Right lobe of liver (tissue), 6 donors: ENCODE measurements around the gene NEURL4. TPM values are rescaled to one million over a fixed set of nuclear protein-coding genes. Genes with fewer than 3 reads are reported as not detected.

Experiments used
- ATAC-seq, 4 donors: fragments of 200-7000 bp; cut with Tn5 transposase; one replicate each; pipeline ENCODE4 v1.9.1; 2020; ENCODE audit warnings: mild to moderate bottlenecking in 4 of 4, moderate library complexity in 4 of 4
- DNase-seq, 3 donors: peaks; one replicate each; pipeline ENCODE4 v3.0.0-alpha.2; 2020
- H3K27ac ChIP-seq, 3 donors: fragments of 200-600 bp; one replicate each; pipeline ENCODE4 v1.8.0; 2022
- H3K27me3 ChIP-seq, 2 donors: fragments of 200-600 bp; one replicate each; pipeline ENCODE4 v1.8.0; 2022
- H3K36me3 ChIP-seq, 4 donors: fragments of 200-600 bp; sonication (generic) in 1 of 4; one replicate each; pipeline versions ENCODE4 v1.5.1 to v1.8.0; 2017 to 2022; ENCODE audit warnings: control low read depth in 1 of 4
- H3K4me1 ChIP-seq, 4 donors: fragments of 200-600 bp; sonication (generic) in 1 of 4; one replicate each; pipeline versions ENCODE4 v1.5.1 to v1.8.0; 2017 to 2022; ENCODE audit warnings: control low read depth in 1 of 4
- H3K4me3 ChIP-seq, 3 donors: fragments of 200-600 bp; one replicate each; pipeline ENCODE4 v1.8.0; 2022
- H3K9me3 ChIP-seq, 4 donors: fragments of 200-600 bp; sonication (generic) in 1 of 4; one replicate each; pipeline versions ENCODE4 v1.5.1 to v1.8.0; 2017 to 2022; ENCODE audit warnings: control low read depth in 1 of 4
- CTCF ChIP-seq, 4 donors: fragments of 200-600 bp in 3 of 4; fragments of 450-650 bp in 1 of 4; IDR thresholded peaks; one replicate each; pipeline versions ENCODE4 v1.5.1 to v1.8.0; 2016 to 2022; ENCODE audit warnings: antibody characterized with exemption in 4 of 4, mild to moderate bottlenecking in 2 of 4
- POLR2A ChIP-seq: fragments of 450-650 bp; IDR thresholded peaks from one replicate; pipeline ENCODE4 v1.6.1; 2017; ENCODE audit warnings: antibody characterized with exemption, mild to moderate bottlenecking
- WGBS: methylation state at CpG from one replicate; pipeline ENCODE4 v1.1.6; 2018; ENCODE audit warnings: low coverage, low lambda C conversion rate; ENCODE audit not compliant: insufficient coverage; ENCODE audit errors: missing lambda C conversion rate; 5-methylcytosine and 5-hydroxymethylcytosine counted together
- intact Hi-C, 2 donors: fragments of 100-400 bp; cut with DNase I; formaldehyde crosslinking; loops; one replicate each; pipeline versions ENCODE4 v1.11.2 to v1.14.1; 2022
- total RNA-seq, 6 experiments: library from RNA; depleted of rRNA in 2 of 6; stranded (reverse); fragments of >200 nt in 2 of 6; fragmentation: NEBNext Ultra II Directional in 3 of 6; extraction: Animal tissue kit (Norgen Biotek cat#: 25700) in 3 of 6; gene quantifications; one replicate each; pipeline versions ENCODE4 v1.1.0 to v1.2.4, GENCODE V29; 2016 to 2023
- donor health status: DM: no; HTN: yes; CAD: no.
- donor health status: DM: no; HTN: no; CAD: no.
- donor health status: DM: no; HTN: no; CAD: no.
- donor health status: DM: no; HTN: yes; CAD: no.
- donor health status: DM: no; HTN: yes; CAD: no.

NEURL4 gene
- total RNA-seq, 6 experiments from 2014 or later, result 4.2 to 22.1 (median 10.8) TPM

DNA sequence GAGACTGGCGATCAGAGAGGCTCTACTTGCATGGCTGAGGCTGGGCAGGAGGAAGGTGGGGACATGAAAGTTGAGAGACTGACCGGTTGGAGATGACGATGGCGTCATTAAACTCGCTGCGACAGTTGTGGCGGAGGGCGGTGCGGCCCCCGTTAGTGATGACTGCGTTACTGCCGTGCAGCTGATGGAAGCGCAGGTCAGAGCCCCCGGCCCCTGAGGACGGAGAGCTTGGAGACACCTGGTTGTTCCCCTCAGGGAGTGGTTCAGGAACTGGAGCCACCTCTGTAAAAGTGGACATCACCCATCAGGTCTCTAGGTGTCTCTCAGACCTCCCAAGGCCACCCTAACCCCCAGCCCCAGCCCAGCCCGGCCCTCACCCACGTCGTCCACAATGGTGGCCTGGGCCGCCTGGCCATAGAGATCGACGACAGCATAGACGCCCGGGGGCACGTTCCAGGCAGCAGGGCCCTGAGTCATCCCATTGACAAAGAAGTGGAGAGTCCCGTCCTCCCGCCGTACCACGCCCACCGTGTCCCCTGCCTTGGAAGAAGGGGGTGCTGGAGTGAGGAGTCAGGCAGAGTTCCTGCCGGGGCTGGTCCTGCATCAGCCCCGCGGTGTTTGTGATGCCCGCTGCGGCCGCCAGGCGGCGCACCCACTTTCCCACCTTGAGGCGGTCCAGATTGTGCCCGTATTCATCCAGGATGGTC, 5.3 kb downstream of the NEURL4 start:
- WGBS, result 97% methylated on average over 5 of the region's 39 CpGs
- DNase-seq (no peak), ATAC-seq (peak; percentile 22 to 46 (median 34))
- no peaks in the 10 kb centered on the region for H3K9me3 ChIP-seq
- TF ChIP-seq CTCF (IDR thresholded peaks at IDR 0.05), result peak; percentile 51 to 64 (median 58)
- no peak for TF ChIP-seq POLR2A
- H3K36me3 ChIP-seq, result peaks cover 0 to 44% (median 13%) of the 10 kb centered on the region in 4 donors
- H3K27ac ChIP-seq, result no peak overlapping the region
- no peak overlapping the region for H3K4me3 ChIP-seq
- peaks cover 0 to 6% (median 3%) of the 10 kb centered on the region in 4 donors for H3K4me1 ChIP-seq
- intact Hi-C loops, result no loop called here
- no peaks in the 10 kb centered on the region for H3K27me3 ChIP-seq

DNA sequence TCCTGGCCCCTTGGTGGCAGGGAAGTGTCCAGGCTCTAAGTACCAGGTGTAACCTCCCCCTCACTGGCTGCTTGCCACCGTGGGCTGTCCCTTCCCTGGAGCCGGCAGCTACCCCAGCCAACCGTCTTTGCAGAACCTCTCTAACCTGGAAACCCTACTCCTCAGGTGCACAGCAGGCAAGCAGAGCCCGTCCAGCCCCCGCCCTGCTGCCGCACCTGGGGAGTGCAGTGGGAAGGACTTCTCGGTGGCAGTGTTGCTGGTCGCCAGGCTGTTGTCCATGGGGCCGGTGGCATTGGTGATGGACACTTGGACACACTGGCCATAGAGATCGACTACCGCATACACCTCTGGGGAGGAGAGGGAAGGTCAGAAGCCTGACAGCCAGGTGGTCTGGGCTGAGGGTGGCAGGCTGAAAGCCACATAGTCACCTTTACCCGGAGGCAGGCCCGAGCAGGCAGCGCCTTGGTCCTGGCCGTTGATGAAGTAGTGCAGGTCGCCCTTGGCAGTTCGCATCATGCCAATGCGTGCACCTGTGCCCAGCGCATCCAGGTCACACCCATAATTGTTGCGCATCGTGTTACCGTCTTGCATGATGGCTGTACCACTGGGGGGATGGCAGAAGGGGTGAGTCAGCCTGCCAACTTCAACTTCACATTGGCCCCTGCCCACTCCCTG, 6.5 kb downstream of the NEURL4 start:
- Histone ChIP-seq H3K9me3 (no peaks in the 10 kb centered on the region), H3K27me3 (no peaks in the 10 kb centered on the region), H3K36me3 (peaks cover 0 to 51% (median 14%) of the 10 kb centered on the region in 4 donors), H3K4me3 (no peak overlapping the region), H3K4me1 (no peaks in the 10 kb centered on the region), H3K27ac (no peak overlapping the region)
- intact Hi-C loops, result no loop called here
- DNase-seq, result no peak
- WGBS, result 100% methylated on average over 3 of the region's 22 CpGs
- TF ChIP-seq POLR2A (no peak), CTCF (IDR thresholded peaks at IDR 0.05) (no peak)
- ATAC-seq, result no peak

DNA sequence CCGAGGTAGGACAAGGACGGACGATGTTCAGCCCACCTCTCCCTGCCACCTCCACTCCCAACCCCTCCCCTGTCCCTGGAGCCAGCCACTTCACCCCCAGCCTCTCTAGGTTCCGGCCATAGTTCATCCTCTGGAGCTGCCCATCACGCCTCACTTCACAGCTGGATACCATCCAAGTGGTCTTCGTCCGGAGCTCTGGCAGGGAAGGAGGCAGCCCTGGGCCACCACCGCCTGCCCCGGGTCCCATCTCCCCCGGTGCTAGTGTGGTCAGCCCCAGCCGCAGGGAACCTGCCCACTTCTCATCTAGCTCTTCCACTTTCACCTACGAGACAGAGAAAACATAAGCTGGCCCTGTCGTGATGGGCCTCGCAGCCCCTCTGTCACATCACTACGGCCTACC, 7.7 kb downstream of the NEURL4 start:
- H3K4me3 ChIP-seq, result no peak overlapping the region
- H3K36me3 ChIP-seq, result peaks cover 0 to 53% (median 16%) of the 10 kb centered on the region in 4 donors

More for the DNA sequence above, 7.7 kb downstream of the NEURL4 start:
- no peaks in the 10 kb centered on the region for H3K27me3 ChIP-seq
- TF ChIP-seq CTCF (IDR thresholded peaks at IDR 0.05) (no peak), POLR2A (no peak)
- DNase-seq (no peak), ATAC-seq (no peak)
- H3K4me1 ChIP-seq, result no peaks in the 10 kb centered on the region
- no peak overlapping the region for H3K27ac ChIP-seq
- intact Hi-C loops, result no loop called here
- WGBS, result 87% methylated on average over 11 of the region's 15 CpGs
- H3K9me3 ChIP-seq, result no peaks in the 10 kb centered on the region
